A549 treated with ZK216348 at 1 μM for 4 hours (cell line): ENCODE results near the gene CD7. TPM values are rescaled to one million over a fixed set of nuclear protein-coding genes. Genes with fewer than 3 reads are reported as not detected.

ENCODE experiments used
- total RNA-seq: library from RNA; stranded (reverse); fragments of 200-300 nt; extraction: Qiagen RNA extraction; gene quantifications from 5 replicates; pipeline ENCODE4 v1.2.3, GENCODE V29; 2022; ENCODE audit warnings: low read depth

Gene CD7
- 0.11 TPM in 1 of 5 replicates, not detected in the others for total RNA-seq

GRCh38 chr17:82317394-82318168, at the start of gene CD7:
Gene CD7 (minus strand): TSS chr17:82317608. CDS start chr17:82317495, 113 bp downstream.

GRCh38 chr17:82358465-82359350, 41.3 kb upstream of the CD7 start, which contains the start of gene TEX19:
Gene TEX19 (plus strand): TSS chr17:82359247. CDS start chr17:82362151, 2,904 bp downstream.

GRCh38 chr17:82333279-82334171, 16.1 kb upstream of the CD7 start, which contains the start of gene SECTM1:
Gene SECTM1 (minus strand): TSS chr17:82333766. CDS start chr17:82327240, 6,526 bp downstream.

GRCh38 chr17:82273327-82274133, 43.9 kb downstream of the CD7 start, which contains the start of gene CSNK1D:
Gene CSNK1D (minus strand): TSS chr17:82273700. CDS start chr17:82273381, 319 bp downstream.

Other genes with a start within 250 kb of the CD7 start
- 63.0 to 155 TPM (median 144 TPM) in 5 replicates for gene FASN, start 219.4 kb downstream of the CD7 start, total RNA-seq
- 15.5 to 28.9 TPM (median 27.5 TPM) in 5 replicates for gene CCDC57, start 104.8 kb downstream of the CD7 start, total RNA-seq
- gene SLC16A3, start 88.6 kb downstream of the CD7 start, total RNA-seq, result 65.3 to 167 TPM (median 146 TPM) in 5 replicates
- gene CSNK1D, start 43.9 kb downstream of the CD7 start, total RNA-seq, result 163 to 231 TPM (median 218 TPM) in 5 replicates
- 1.4 to 4.2 TPM (median 1.8 TPM) in 5 replicates for gene SECTM1, start 16.2 kb upstream of the CD7 start, total RNA-seq
- gene TEX19, start 41.6 kb upstream of the CD7 start, total RNA-seq, result 0.34 to 0.83 TPM (median 0.43 TPM) in 5 replicates
- gene UTS2R, start 54.2 kb upstream of the CD7 start, total RNA-seq, result not detected in 5 replicates
- gene HEXD, start 100.7 kb upstream of the CD7 start, total RNA-seq, result 9.1 to 16.3 TPM (median 13.9 TPM) in 5 replicates
- 13.4 to 25.8 TPM (median 23.9 TPM) in 5 replicates for gene OGFOD3, start 101.0 kb upstream of the CD7 start, total RNA-seq
- gene CYBC1, start 133.1 kb upstream of the CD7 start, total RNA-seq, result 44.2 to 66.5 TPM (median 56.5 TPM) in 5 replicates
- 45.5 to 57.0 TPM (median 48.6 TPM) in 5 replicates for gene NARF, start 141.1 kb upstream of the CD7 start, total RNA-seq
- 44.3 to 63.1 TPM (median 54.7 TPM) in 5 replicates for gene FOXK2, start 202.1 kb upstream of the CD7 start, total RNA-seq